T-helper 1 cell treated with Interleukin-12 subunit alpha and Interleukin-12 subunit beta and Interleukin-4 antibody, amounts not matched to agents 30 ng/mL and 1 ng/mL, for 36 hours (primary cell): ENCODE data around the gene FAM117B. TPM values are rescaled to one million over a fixed set of nuclear protein-coding genes. Genes with fewer than 3 reads are reported as not detected.

ENCODE experiments used
- intact Hi-C: fragments of 100-400 bp; cut with micrococcal nuclease; formaldehyde crosslinking; loops from one replicate; pipeline ENCODE4 v1.15.1; 2024
- total RNA-seq: library from RNA; stranded (reverse); gene quantifications from 2 replicates; pipeline ENCODE4 v1.2.3, GENCODE V29; 2022

The FAM117B gene
- 4.6 and 5.2 TPM in 2 replicates for total RNA-seq

- intact Hi-C loops, result loop anchor here (1.0 to 10.0 kb wide), 20 partner anchors 9 to 1370 kb away; partner anchors contain the start of genes ABI2, BMPR2, CASP8 and CD28
These were observed at the start of gene FAM117B for GRCh38 chr2:202634556-202635427. Gene FAM117B, plus strand, starts transcription at chr2:202634969. Its CDS starts 219 bp downstream, at chr2:202635188.

GRCh38 chr2:202588647-202589581 lies 45.9 kb upstream of the FAM117B start:
- intact Hi-C loops, result loop anchor here (1.0 to 10.0 kb wide), 13 partner anchors 14 to 1226 kb away; partner anchors contain the start of genes FAM117B, NBEAL1 and WDR12

DNA sequence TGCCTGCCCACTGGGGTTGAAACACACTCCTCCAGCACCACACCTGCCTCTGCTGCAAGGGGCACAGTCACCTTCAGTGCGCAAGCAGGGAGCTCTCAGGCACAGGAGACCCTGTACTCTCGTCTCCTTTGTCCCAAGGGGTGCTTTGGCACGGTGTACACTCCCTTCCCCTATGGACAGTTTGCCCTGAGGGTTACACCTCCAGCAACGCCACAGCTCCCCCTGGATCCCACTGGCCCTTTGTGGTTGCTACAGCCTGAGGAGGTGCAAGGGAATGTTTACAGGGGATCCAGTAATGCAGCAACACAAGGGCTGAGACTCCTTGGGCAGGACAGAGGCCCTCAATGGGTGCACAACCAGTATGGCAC lies 45.2 kb upstream of the FAM117B start:
- intact Hi-C loops, result loop anchor here (2.0 to 10.0 kb wide), 5 partner anchors 15 to 1063 kb away; no protein-coding TSS in a partner anchor

- intact Hi-C loops, result no loop called here
These were observed 42.2 kb upstream of the FAM117B start for GRCh38 chr2:202592566-202592965.

- intact Hi-C loops, result no loop called here
These were observed 35.7 kb upstream of the FAM117B start for GRCh38 chr2:202599105-202599504.

DNA sequence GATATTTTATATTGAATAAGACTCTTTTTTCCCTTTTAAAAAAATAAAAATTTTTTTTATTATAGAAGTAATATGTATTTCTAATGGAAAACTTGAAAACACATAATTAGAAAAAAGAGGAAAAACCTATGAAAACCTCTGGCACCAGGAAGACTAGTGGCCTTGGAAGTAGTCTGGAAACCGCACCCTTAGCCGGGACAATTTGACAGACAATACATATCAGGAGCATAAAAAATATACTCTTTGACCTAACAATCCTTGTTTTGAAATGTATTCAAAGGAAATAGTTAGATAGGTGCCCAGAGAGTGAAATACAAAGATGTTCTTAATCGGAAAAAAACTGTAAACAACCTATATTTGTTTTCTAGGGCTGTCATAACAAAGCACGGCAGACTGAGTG lies 34.9 kb upstream of the FAM117B start:
- intact Hi-C loops, result no loop called here

DNA sequence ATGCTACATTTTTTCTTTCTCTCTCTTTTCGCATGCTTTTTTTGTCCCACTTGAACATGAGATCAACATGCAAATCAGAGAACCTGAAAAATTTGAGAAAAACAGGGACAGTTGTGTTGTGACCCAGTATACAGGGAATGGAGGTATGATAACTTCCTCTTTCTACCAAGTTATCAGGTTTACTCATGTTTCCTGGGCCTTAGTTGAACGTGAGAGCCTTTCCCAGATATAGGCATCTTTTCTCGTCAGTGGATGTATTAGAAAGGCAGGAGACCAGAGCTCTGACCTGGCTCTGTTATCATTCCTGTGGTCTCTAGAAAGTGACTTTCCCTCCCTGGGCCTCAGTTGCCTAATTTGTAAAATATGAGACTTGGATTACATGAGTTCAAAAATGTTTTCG lies 30.1 kb upstream of the FAM117B start:
- intact Hi-C loops, result no loop called here

DNA sequence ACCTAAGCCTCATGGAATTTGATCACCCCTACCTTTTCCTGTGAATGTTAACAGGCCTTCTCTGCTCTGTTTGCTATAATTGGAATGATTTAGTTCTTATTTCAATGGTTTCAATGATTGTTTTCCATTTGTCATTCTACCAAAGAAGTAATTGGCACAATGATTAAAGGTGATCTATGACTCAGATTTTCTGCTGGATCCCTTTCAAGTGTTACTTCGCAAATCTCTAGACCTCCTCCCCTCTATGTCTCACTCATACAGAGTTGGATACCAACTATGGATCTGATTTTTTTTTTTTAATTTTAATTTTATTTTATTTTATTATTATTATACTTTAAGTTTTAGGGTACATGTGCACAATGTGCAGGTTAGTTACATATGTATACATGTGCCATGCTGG lies 29.6 kb upstream of the FAM117B start:
- intact Hi-C loops, result no loop called here

GRCh38 chr2:202608142-202608852 lies 26.5 kb upstream of the FAM117B start:
- intact Hi-C loops, result no loop called here

- intact Hi-C loops, result no loop called here
These were observed 25.2 kb upstream of the FAM117B start for GRCh38 chr2:202609381-202610145.

GRCh38 chr2:202610380-202610779 lies 24.4 kb upstream of the FAM117B start:
- intact Hi-C loops, result no loop called here

GRCh38 chr2:202612145-202612544 lies 22.6 kb upstream of the FAM117B start:
- intact Hi-C loops, result no loop called here

DNA sequence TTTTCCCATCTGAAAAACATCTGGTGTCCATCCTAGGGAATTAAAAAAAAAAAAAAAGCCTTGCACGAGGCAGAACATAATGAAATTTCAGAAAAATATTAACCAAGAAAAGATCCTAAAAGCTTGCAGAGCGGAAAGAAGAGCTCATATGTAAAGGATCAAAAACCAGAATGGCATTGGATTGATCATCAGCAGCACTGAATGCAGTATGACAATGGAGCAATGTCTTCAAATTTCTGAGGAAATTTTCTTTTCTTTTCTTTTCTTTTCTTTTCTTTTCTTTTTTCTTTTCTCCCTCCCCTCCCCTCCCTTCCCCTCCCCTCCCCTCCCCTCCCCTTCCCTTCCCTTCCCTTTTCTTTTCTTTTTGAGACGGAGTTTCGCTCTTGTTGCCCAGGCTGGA lies 21.3 kb upstream of the FAM117B start:
- intact Hi-C loops, result no loop called here

- intact Hi-C loops, result no loop called here
These were observed 10.6 kb upstream of the FAM117B start for GRCh38 chr2:202624133-202624532.

DNA sequence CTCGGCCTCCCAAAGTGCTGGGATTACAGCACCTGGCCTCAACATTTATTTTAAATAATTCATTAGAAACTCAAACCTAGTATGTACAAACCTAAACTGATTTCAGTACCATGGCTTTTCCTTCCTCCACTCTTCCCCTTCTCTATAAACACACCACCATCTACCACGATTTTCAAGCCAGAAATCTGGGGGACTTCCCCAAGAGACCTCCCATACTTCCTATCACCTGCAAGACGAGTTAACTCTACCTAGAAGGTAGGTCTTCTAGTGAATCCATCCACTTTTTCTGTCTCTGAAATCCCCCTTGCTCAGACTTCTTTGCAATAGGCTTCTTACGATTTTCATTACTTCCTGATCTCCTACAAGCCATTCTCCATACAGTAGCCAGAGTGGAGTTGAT lies 7.7 kb upstream of the FAM117B start:
- intact Hi-C loops, result no loop called here

- intact Hi-C loops, result no loop called here
These were observed 6.0 kb upstream of the FAM117B start for GRCh38 chr2:202628646-202629198.

- intact Hi-C loops, result loop anchor here (10.0 kb wide), 1 partner anchor 1368 kb away; the partner anchor contains the start of gene CASP8
These were observed 2.0 kb upstream of the FAM117B start for GRCh38 chr2:202632682-202633290.

- intact Hi-C loops, result loop anchor here (10.0 kb wide), 1 partner anchor 1369 kb away; the partner anchor contains the start of gene CASP8
These were observed 1.3 kb upstream of the FAM117B start for GRCh38 chr2:202633470-202633869.
